Keratinocyte (primary cell): Measurements from ENCODE around the gene GLIPR1. TPM values are rescaled to one million over a fixed set of nuclear protein-coding genes. Genes with fewer than 3 reads are reported as not detected.
"Not testable (repeated sequence)": the region's sequence is repeated elsewhere in the genome, so short reads cannot be mapped to it uniquely, and the experiment has no call there.

Experiments
- DNase-seq: peaks from one replicate; pipeline ENCODE4 v3.0.0-alpha.2; 2011; ENCODE audit warnings: low read depth, missing footprints, low spot score
- FAIRE-seq: peaks from 2 replicates; lab custom pipeline; 2011; peaks lifted over from hg19 to GRCh38; lab: Jason Lieb, UNC
- H2AFZ ChIP-seq: 2 replicates; pipeline ENCODE4 v1.6.0; 2012; ENCODE audit warnings: low read length, control low read depth, inconsistent platforms; ENCODE audit not compliant: control insufficient read depth
- H3K27ac ChIP-seq: 2 replicates; pipeline ENCODE4 v1.5.1; 2011; ENCODE audit warnings: low read length; ENCODE audit not compliant: control insufficient read depth, insufficient read depth
- H3K27me3 ChIP-seq: 3 replicates; pipeline ENCODE4 v1.6.0; 2011; ENCODE audit warnings: low read length; ENCODE audit not compliant: control insufficient read depth, insufficient read depth; ENCODE audit errors: extremely low read depth
- H3K36me3 ChIP-seq, 2 experiments: 2 replicates in 1 of 2; 3 replicates in 1 of 2; pipeline ENCODE4 v1.5.1; 2011; ENCODE audit warnings: low read length in 2 of 2, mild to moderate bottlenecking in 1 of 2; ENCODE audit not compliant: control insufficient read depth in 2 of 2, insufficient read depth in 2 of 2; ENCODE audit errors: extremely low read depth in 1 of 2
- H3K4me1 ChIP-seq: 3 replicates; pipeline ENCODE4 v1.5.1; 2011; ENCODE audit warnings: low read length; ENCODE audit not compliant: control insufficient read depth, insufficient read depth; ENCODE audit errors: extremely low read depth
- H3K4me2 ChIP-seq: 3 replicates; pipeline ENCODE4 v1.6.0; 2011; ENCODE audit warnings: low read depth, low read length; ENCODE audit not compliant: control insufficient read depth, insufficient read depth; ENCODE audit errors: extremely low read depth
- H3K4me3 ChIP-seq, 3 experiments: fragments of 200-600 bp in 1 of 3; sonication (generic) in 1 of 3; 2 replicates in 2 of 3; 3 replicates in 1 of 3; pipeline ENCODE4 v1.5.1; 2011 to 2016; ENCODE audit warnings: low read length in 3 of 3, mild to moderate bottlenecking in 3 of 3, control low read depth in 2 of 3, inconsistent platforms in 1 of 3, low read depth in 1 of 3, mixed read lengths in 1 of 3, mixed run types in 1 of 3, moderate library complexity in 1 of 3; ENCODE audit not compliant: control insufficient read depth in 2 of 3, insufficient read depth in 2 of 3; ENCODE audit errors: extremely low read depth in 1 of 3
- H3K79me2 ChIP-seq: 2 replicates; pipeline ENCODE4 v1.6.0; 2012; ENCODE audit warnings: low read length; ENCODE audit not compliant: control insufficient read depth, insufficient read depth
- H3K9ac ChIP-seq: 3 replicates; pipeline ENCODE4 v1.6.0; 2011; ENCODE audit warnings: low read length; ENCODE audit not compliant: control insufficient read depth, insufficient read depth; ENCODE audit errors: extremely low read depth
- H3K9me1 ChIP-seq: 3 replicates; pipeline ENCODE4 v1.6.0; 2011; ENCODE audit warnings: low read length; ENCODE audit not compliant: control insufficient read depth, insufficient read depth; ENCODE audit errors: extremely low read depth
- H3K9me3 ChIP-seq: 2 replicates; pipeline ENCODE4 v1.5.1; 2012; ENCODE audit warnings: low read depth, low read length; ENCODE audit not compliant: control insufficient read depth
- H4K20me1 ChIP-seq: 3 replicates; pipeline ENCODE4 v1.6.0; 2011; ENCODE audit warnings: low read length; ENCODE audit not compliant: control insufficient read depth, insufficient read depth; ENCODE audit errors: extremely low read depth
- EZH2 ChIP-seq: IDR thresholded peaks from one replicate; pipeline ENCODE4 v1.6.1; 2012; ENCODE audit warnings: inconsistent platforms, mild to moderate bottlenecking, low read length, moderate library complexity
- dilution Hi-C: fragments of 300-500 bp; cut with MboI; formaldehyde crosslinking; loops from one replicate; pipeline ENCODE4 v1.7.0; 2020; ENCODE audit warnings: low sequenced_read_pairs; ENCODE audit not compliant: extremely low pct_ligation_motif_present
- polyA plus RNA-seq, 5 experiments: library from polyadenylated mRNA; depleted of rRNA in 3 of 5; stranded (reverse) in 3 of 5; stranded (forward) in 1 of 5; unstranded in 1 of 5; fragments of >200 nt; gene quantifications; 1 replicate in 1 of 5; 2 replicates in 3 of 5; 3 replicates in 1 of 5; pipeline versions ENCODE4 v1.2.1 to v1.2.3, GENCODE V29; 2011 to 2012; ENCODE audit warnings: missing spikeins in 2 of 5, low read depth in 1 of 5, low replicate concordance in 1 of 5
- TF ChIP-seq, protein P1 (sequence below), 3 experiments: IDR thresholded peaks in 1 of 3; conservative IDR thresholded peaks in 1 of 3; optimal IDR thresholded peaks in 1 of 3; 2 replicates in 2 of 3; 3 replicates in 1 of 3; pipeline versions ENCODE3 to v1.5.1; 2011; ENCODE audit warnings: low read length in 3 of 3, mild to moderate bottlenecking in 3 of 3, moderate library complexity in 2 of 3, control low read depth in 1 of 3, inconsistent platforms in 1 of 3; ENCODE audit not compliant: insufficient read depth in 2 of 3; ENCODE audit errors: extremely low read depth in 1 of 3

Gene GLIPR1
- polyA plus RNA-seq, 1 donor (not counting 4 experiments of a cell fraction or from before 2014, with no cell fraction given) = 10.2 TPM

DNA sequence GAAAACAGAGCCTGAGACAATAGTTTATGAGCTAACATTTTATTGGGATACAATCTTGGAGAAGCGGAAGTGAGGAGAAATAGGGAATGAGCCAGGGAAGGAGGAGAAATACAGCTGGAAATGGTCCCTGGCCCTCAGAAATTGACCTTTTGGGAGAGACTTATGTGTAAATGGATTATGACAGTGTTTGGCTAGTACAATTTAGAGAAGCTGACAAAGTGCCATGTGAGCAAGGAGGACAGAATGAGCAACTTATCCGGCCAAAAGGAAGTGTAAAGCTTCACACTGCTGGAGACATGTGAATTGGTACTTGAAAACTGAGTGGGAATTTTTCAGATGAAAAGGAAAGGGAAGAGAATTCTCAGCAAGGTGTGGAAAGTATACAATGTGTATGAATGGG is 2.9 kb downstream of the GLIPR1 start:
- Histone ChIP-seq H3K36me3 (no peaks in the 10 kb centered on the region), H3K9me1 (no peaks in the 10 kb centered on the region), H3K9ac (no peak overlapping the region), H3K4me2 (no peak overlapping the region), H4K20me1 (no peaks in the 10 kb centered on the region), H3K27me3 (no peaks in the 10 kb centered on the region), H3K4me1 (peaks cover 9% of the 10 kb centered on the region), H3K27ac (no peak overlapping the region), H3K79me2 (no peaks in the 10 kb centered on the region), H3K9me3 (no peaks in the 10 kb centered on the region), H3K4me3 (no peak overlapping the region), H2AFZ (no peak overlapping the region)
- DNase-seq (no peak), FAIRE-seq (no peak)
- dilution Hi-C loops = no loop called here
- TF ChIP-seq, protein P1, sequence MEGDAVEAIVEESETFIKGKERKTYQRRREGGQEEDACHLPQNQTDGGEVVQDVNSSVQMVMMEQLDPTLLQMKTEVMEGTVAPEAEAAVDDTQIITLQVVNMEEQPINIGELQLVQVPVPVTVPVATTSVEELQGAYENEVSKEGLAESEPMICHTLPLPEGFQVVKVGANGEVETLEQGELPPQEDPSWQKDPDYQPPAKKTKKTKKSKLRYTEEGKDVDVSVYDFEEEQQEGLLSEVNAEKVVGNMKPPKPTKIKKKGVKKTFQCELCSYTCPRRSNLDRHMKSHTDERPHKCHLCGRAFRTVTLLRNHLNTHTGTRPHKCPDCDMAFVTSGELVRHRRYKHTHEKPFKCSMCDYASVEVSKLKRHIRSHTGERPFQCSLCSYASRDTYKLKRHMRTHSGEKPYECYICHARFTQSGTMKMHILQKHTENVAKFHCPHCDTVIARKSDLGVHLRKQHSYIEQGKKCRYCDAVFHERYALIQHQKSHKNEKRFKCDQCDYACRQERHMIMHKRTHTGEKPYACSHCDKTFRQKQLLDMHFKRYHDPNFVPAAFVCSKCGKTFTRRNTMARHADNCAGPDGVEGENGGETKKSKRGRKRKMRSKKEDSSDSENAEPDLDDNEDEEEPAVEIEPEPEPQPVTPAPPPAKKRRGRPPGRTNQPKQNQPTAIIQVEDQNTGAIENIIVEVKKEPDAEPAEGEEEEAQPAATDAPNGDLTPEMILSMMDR (optimal IDR thresholded peaks at IDR 0.05 in 1 of 3, IDR thresholded peaks at IDR 0.05 in 1 of 3, conservative IDR thresholded peaks at IDR 0.05 in 1 of 3; ENCODE audit: extremely low read depth in 1 of 3, insufficient read depth in 2 of 3, low read length in 3 of 3) = no peak
- no peak for TF ChIP-seq EZH2

DNA sequence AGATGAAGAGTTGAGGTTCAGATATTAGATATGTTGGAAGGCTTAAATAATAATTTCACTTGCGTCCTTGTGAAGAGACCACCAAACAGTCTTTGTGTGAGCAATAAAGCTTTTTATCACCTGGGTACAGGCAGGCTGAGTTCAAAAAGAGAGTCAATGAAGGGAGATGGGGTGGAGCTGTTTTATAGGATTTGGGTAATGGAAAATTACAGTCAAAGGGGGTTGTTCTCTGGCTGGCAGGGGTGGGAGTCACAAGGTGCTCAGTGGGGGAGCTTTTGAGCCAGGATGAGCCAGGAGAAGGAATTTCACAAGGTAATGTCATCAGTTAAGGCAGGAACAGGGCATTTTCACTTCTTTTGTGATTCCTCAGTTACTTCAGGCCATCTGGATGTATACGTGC is 3.9 kb downstream of the GLIPR1 start:
- H3K4me2 ChIP-seq, H4K20me1 ChIP-seq, DNase-seq, H2AFZ ChIP-seq, FAIRE-seq, dilution Hi-C loops, H3K27ac ChIP-seq, H3K9ac ChIP-seq, H3K9me1 ChIP-seq, H3K79me2 ChIP-seq, H3K9me3 ChIP-seq, H3K4me3 ChIP-seq, H3K27me3 ChIP-seq, H3K36me3 ChIP-seq: not testable (repeated sequence)
- H3K4me1 ChIP-seq = peaks cover 15% of the 10 kb centered on the region

DNA sequence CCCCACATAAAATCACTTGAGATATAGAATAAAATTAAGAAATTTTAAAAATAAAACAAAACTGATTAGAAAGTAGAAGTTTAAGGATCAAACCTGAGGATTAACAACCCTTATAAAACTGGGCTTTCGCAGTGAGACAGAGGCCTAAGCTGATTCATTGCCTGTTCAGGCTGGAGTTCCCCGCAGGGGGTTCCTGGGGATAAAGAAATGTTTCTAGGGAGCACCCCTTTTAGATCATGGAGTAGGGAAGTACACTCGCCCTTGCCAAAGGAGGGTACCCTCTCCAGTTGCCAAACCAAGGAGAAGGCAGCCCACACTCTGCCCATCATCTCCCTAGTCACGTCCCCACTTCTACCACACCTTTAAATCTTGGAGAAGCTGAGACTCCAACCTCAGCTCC is 6.8 kb downstream of the GLIPR1 start:
- Histone ChIP-seq H3K4me3 (no peak overlapping the region), H3K27ac (no peak overlapping the region), H4K20me1 (no peaks in the 10 kb centered on the region), H2AFZ (no peak overlapping the region), H3K9me3 (no peaks in the 10 kb centered on the region), H3K4me1 (peaks cover 15% of the 10 kb centered on the region), H3K36me3 (no peaks in the 10 kb centered on the region), H3K9me1 (no peaks in the 10 kb centered on the region), H3K79me2 (no peaks in the 10 kb centered on the region), H3K4me2 (no peak overlapping the region), H3K9ac (no peak overlapping the region), H3K27me3 (no peaks in the 10 kb centered on the region)
- dilution Hi-C loops = no loop called here
- FAIRE-seq (no peak), DNase-seq (no peak)
- TF ChIP-seq, protein P1 (optimal IDR thresholded peaks at IDR 0.05 in 1 of 3, IDR thresholded peaks at IDR 0.05 in 1 of 3, conservative IDR thresholded peaks at IDR 0.05 in 1 of 3; ENCODE audit: extremely low read depth in 1 of 3, insufficient read depth in 2 of 3, low read length in 3 of 3) = no peak
- no peak for TF ChIP-seq EZH2
